Gastrocnemius medialis (tissue), 4 donors: ENCODE results near the gene PLA2G4D.

Experiments
- CTCF ChIP-seq, 5 experiments: fragments of 450-650 bp in 3 of 5; fragments of 200-600 bp in 2 of 5; sonication (generic) in 2 of 5; IDR thresholded peaks in 4 of 5; conservative IDR thresholded peaks in 1 of 5; 1 replicate in 4 of 5; 2 replicates in 1 of 5; pipeline ENCODE4 v1.5.1; 2016 to 2019; ENCODE audit warnings: antibody characterized with exemption in 5 of 5, mild to moderate bottlenecking in 3 of 5, moderate library complexity in 3 of 5
- POLR2A ChIP-seq, 2 donors: fragments of 450-650 bp; IDR thresholded peaks; one replicate each; pipeline ENCODE4 v1.6.1; 2017; ENCODE audit warnings: antibody characterized with exemption in 2 of 2, mild to moderate bottlenecking in 2 of 2, moderate library complexity in 2 of 2

GRCh38 chr15:42092398-42093318, 1.7 kb downstream of the PLA2G4D start:
- TF ChIP-seq POLR2A (IDR thresholded peaks at IDR 0.05) (no peak), CTCF (IDR thresholded peaks at IDR 0.05 in 4 of 5, conservative IDR thresholded peaks at IDR 0.05 in 1 of 5) (no peak)
